ENCODE results near the gene DLEU7. TPM values are rescaled to one million over a fixed set of nuclear protein-coding genes. Genes with fewer than 3 reads are reported as not detected.

Gene DLEU7
- total RNA-seq, 1 donor = under 0.01 TPM

DNA sequence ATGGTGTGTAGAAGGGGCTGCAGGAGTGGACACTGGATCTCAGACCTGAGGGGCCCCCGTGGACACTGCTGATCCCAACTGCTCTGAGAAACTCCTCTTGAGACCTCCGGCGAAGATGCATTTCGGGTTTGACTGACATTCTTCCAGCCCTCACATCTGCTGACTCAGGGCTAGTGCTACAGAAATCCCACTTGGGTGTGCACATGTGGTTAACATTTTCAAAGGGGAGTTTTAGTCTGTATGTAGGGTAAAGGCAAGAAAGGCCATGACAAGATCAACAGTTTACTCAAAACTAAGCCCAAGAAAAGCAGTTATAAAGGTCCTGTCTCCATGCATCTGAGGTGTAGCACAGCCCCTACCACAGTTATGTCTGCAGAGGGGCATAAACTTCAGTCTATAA, 31.2 kb downstream of the DLEU7 start:
- TF ChIP-seq, protein P1, sequence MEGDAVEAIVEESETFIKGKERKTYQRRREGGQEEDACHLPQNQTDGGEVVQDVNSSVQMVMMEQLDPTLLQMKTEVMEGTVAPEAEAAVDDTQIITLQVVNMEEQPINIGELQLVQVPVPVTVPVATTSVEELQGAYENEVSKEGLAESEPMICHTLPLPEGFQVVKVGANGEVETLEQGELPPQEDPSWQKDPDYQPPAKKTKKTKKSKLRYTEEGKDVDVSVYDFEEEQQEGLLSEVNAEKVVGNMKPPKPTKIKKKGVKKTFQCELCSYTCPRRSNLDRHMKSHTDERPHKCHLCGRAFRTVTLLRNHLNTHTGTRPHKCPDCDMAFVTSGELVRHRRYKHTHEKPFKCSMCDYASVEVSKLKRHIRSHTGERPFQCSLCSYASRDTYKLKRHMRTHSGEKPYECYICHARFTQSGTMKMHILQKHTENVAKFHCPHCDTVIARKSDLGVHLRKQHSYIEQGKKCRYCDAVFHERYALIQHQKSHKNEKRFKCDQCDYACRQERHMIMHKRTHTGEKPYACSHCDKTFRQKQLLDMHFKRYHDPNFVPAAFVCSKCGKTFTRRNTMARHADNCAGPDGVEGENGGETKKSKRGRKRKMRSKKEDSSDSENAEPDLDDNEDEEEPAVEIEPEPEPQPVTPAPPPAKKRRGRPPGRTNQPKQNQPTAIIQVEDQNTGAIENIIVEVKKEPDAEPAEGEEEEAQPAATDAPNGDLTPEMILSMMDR (IDR thresholded peaks at IDR 0.05; ENCODE audit: insufficient read depth, low read length) = no peak
- H3K4me3 ChIP-seq (ENCODE audit: low read depth, low read length) = no peak overlapping the region
- DNase-seq (ENCODE audit: low read depth) = no peak

DNA sequence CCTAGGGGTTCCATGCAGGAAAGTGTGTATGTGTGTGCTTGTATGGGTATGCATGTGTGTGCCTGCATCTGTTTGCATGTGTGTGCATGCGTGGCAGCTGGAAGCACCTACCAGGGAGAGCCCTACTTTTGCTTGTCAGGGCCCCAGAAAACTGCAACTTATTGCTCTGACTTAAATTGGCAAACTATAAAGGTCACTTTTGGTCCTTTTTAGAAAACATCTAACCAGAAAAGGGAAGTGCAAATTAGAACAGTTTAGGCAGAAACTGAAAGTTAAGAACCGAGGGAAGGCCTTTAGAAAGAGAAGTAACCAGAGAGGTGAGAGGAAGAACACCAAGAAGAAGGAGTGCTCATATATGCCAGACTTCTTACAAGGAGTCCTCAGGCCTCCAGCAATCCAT, 32.5 kb downstream of the DLEU7 start:
- DNase-seq (ENCODE audit: low read depth) = no peak
- H3K4me3 ChIP-seq (ENCODE audit: low read depth, low read length) = no peak overlapping the region
- TF ChIP-seq, protein P1 (IDR thresholded peaks at IDR 0.05; ENCODE audit: insufficient read depth, low read length) = no peak

DNA sequence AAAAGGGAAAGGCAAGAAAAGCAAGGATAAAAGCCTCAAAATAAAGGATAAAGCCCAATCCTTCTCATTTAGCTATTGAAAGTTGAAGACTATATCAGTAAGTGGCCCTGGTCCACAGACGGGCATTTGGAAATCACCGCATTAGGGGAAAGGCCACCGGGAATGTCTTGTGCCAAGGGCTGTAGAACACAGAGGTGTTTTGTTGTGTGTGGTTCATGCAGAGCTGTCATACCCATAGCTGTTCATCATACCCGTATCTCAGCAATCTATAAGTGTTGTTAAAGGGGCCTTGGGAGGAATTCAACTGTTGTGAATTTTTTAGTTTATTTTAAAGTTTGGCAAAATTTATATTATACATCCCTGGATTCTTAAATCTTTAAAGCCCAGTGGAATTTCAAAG, 33.0 kb downstream of the DLEU7 start:
- TF ChIP-seq, protein P1 (IDR thresholded peaks at IDR 0.05; ENCODE audit: insufficient read depth, low read length) = no peak
- no peak for DNase-seq (ENCODE audit: low read depth)
- no peak overlapping the region for H3K4me3 ChIP-seq (ENCODE audit: low read depth, low read length)

DNA sequence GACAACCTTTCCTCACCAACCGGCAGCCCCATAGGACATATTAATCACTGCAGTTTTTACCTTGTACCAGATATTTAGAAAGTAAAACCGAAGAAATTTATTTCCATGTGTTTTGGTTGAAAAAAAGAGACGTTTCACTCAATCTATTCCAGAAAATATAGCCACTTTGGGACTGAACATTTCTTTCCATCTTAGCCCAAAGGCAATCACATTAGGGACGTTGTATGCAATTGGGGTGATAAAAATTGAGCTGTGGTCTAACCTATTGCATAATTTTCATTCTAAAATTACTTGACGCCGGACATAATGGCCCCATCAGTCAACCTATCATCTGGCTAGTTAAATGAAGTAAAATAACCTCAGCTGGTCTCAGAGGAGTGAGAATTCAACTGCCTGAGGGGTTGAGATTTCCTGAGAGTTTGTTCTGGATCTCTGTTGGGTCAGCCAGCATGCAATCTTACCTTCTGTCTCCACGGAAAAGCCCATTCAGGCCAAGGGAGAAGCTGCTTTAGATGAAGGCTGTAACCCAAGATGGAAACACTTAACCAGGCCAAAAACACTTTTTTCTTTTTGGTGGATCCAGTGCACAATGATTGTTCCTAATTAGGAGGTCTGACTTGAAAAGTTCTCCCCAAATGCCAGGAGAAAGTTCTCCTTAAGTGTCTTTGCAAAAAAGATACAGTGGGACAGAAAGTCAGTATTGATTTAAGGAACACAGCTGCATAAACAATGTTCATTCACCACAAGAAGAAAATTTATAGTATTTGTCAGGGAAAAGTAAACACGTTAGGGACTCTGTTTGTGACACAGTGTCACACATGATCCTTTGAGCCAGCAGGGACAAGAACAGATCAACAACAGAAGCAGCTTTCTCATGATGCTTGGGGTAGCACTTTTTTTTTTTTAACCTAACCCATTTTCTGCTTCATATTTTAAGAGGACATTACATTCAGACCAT, 34.1 kb downstream of the DLEU7 start:
- TF ChIP-seq, protein P1 (IDR thresholded peaks at IDR 0.05; ENCODE audit: insufficient read depth, low read length) = no peak
- no peak for DNase-seq (ENCODE audit: low read depth)
- H3K4me3 ChIP-seq (ENCODE audit: low read depth, low read length) = no peak overlapping the region

DNA sequence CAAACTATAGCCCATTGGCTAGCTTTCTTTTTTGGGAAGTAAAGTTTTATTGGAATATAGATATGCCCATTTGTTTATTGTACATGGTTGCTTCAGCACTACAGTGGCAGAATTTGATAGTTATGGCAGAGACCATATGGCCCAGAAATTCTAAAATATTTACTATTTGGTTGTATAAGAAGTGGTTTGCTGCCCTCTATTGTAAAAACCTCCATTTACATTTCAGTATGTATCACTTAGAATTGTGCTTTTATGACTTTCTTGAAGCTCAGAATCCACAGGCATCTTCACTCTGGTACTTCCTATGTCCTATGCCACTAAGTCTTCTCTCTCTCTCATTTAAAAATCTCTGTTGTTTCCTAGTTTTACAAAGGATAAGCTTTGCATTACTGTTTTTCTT, 37.7 kb downstream of the DLEU7 start:
- TF ChIP-seq, protein P1 (IDR thresholded peaks at IDR 0.05; ENCODE audit: insufficient read depth, low read length) = no peak
- no peak overlapping the region for H3K4me3 ChIP-seq (ENCODE audit: low read depth, low read length)
- DNase-seq (ENCODE audit: low read depth) = peak; percentile 16

DNA sequence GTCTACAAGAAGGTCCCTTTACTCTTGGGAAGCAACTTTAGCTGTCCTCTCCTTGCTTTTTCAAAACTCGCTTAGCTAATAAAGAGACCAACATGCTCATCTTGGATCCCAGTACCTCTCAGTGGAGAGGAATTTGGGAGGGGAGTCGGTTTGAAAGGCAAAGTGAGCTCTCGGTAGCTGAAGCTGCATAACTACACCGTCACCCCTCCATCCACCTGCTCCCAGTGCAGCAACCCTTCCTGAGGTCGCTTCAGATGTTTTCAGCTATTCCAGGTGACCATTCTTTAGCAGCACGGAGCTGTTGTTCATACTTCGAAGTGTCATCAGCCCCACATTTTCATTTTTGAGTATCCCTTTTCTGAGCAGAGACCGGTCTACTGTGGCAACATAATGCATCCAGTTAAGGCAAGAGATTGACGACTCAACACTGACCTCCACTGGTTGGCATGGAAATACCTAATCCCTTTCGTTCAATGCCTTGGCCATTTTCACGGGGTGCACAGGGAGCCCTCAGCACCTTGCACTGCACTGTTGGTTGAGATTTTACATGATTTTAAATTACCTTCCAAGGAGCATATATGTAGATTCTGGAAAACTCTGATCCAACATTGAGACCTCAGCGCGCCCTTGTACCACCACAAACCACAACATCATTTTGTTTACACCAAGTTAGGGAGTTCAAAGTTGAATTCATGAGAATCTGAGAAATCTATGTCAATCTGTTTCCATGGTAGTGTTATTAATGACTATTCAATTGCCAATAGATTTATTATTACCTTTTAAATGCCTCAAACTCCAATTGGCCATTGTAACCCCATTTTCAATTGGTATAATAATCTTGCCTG, 42.2 kb downstream of the DLEU7 start:
- DNase-seq (ENCODE audit: low read depth) = peak; percentile 89
- TF ChIP-seq, protein P1 (IDR thresholded peaks at IDR 0.05; ENCODE audit: insufficient read depth, low read length) = peak; percentile 81
- no peak overlapping the region for H3K4me3 ChIP-seq (ENCODE audit: low read depth, low read length)
